Measurements from ENCODE around the gene DUSP1. TPM values are rescaled to one million over a fixed set of nuclear protein-coding genes. Genes with fewer than 3 reads are reported as not detected.

The DUSP1 gene
- total and polyA plus RNA-seq, 9 of the 15 experiments (the other 6 are each of a cell fraction or from before 2014, with no cell fraction given), result 2.1 to 14.2 (median 8.5) TPM

DNA sequence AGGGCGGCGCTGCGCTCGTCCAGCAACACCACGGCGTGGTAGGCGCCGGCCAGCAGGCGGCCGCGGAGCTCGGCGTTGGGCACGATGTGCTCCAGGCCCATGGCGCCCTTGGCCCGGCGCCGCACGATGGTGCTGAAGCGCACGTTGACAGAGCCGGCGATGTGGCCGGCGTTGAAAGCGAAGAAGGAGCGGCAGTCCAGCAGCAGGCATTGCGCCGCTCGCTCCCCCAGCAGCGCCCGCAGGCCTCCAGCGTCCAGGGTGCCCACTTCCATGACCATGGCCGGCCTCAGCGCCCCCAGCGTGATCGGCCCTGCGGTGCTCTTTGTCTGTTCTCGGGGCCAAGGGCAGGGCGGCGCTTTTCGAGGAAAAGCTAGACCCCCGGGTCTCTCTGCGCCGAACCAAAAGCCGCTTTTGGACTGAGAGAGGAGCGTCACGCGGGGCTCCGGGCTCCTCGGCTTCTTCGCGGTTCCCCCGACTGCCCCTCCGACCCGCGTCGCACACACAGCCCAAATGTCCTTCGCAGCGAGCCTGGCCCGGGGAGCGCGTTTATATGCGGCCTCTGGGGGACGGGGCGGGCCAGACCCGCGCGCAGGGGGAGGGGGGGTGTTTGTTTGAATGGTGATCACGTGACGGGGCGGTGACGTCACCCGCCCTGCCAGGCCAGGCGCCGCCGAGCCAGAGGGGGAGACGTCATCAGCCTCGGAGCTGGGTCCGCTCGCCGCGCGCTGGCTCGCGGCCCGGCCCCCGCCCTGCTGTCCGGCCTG is at the start of gene DUSP1 (continued):
- TF ChIP-seq, protein P1, sequence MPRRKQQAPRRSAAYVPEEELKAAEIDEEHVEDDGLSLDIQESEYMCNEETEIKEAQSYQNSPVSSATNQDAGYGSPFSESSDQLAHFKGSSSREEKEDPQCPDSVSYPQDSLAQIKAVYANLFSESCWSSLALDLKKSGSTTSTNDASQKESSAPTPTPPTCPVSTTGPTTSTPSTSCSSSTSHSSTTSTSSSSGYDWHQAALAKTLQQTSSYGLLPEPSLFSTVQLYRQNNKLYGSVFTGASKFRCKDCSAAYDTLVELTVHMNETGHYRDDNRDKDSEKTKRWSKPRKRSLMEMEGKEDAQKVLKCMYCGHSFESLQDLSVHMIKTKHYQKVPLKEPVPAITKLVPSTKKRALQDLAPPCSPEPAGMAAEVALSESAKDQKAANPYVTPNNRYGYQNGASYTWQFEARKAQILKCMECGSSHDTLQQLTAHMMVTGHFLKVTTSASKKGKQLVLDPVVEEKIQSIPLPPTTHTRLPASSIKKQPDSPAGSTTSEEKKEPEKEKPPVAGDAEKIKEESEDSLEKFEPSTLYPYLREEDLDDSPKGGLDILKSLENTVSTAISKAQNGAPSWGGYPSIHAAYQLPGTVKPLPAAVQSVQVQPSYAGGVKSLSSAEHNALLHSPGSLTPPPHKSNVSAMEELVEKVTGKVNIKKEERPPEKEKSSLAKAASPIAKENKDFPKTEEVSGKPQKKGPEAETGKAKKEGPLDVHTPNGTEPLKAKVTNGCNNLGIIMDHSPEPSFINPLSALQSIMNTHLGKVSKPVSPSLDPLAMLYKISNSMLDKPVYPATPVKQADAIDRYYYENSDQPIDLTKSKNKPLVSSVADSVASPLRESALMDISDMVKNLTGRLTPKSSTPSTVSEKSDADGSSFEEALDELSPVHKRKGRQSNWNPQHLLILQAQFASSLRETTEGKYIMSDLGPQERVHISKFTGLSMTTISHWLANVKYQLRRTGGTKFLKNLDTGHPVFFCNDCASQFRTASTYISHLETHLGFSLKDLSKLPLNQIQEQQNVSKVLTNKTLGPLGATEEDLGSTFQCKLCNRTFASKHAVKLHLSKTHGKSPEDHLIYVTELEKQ (CRISPR knock-in tag; IDR thresholded peaks at IDR 0.05), result no peak
- peak; percentile 76; the same call in 1 of the 2 replicates for TF ChIP-seq NFRKB (IDR thresholded peaks at IDR 0.05; ENCODE audit: low read depth)
- TF ChIP-seq WHSC1 (IDR thresholded peaks at IDR 0.05; ENCODE audit: low read length), result no peak
- TF ChIP-seq RBM39 (optimal IDR thresholded peaks at IDR 0.05; ENCODE audit: low read depth, low read length), result peak; percentile 93
- TF ChIP-seq ILK (tag; IDR thresholded peaks at IDR 0.05; ENCODE audit: borderline replicate concordance, low read depth), result no peak
- peak; percentile 83; the same call in 1 of the 2 replicates for TF ChIP-seq ZBTB1 (CRISPR knock-in tag; IDR thresholded peaks at IDR 0.05; ENCODE audit: borderline replicate concordance, low read depth)
- no peak for TF ChIP-seq KLF16 (IDR thresholded peaks at IDR 0.05)
- TF ChIP-seq, protein P2, sequence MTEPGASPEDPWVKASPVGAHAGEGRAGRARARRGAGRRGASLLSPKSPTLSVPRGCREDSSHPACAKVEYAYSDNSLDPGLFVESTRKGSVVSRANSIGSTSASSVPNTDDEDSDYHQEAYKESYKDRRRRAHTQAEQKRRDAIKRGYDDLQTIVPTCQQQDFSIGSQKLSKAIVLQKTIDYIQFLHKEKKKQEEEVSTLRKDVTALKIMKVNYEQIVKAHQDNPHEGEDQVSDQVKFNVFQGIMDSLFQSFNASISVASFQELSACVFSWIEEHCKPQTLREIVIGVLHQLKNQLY (CRISPR knock-in tag; conservative IDR thresholded peaks at IDR 0.05), result peak; percentile 47 to 80; a peak in 1 of 4 replicates
- TF ChIP-seq NELFE (IDR thresholded peaks at IDR 0.05; ENCODE audit: insufficient read depth, insufficient read length), result peak; percentile 93
- TF ChIP-seq HNRNPUL1 (IDR thresholded peaks at IDR 0.05; ENCODE audit: low read length), result no peak
- TF ChIP-seq TCF7 (IDR thresholded peaks at IDR 0.05; ENCODE audit: borderline replicate concordance), result peak; percentile 14; the same call in 1 of the 2 replicates
- TF ChIP-seq C11orf30 (IDR thresholded peaks at IDR 0.05; ENCODE audit: low read depth), result no peak
- TF ChIP-seq FOXJ3 (CRISPR knock-in tag; IDR thresholded peaks at IDR 0.05), result no peak
- TF ChIP-seq, protein P3, sequence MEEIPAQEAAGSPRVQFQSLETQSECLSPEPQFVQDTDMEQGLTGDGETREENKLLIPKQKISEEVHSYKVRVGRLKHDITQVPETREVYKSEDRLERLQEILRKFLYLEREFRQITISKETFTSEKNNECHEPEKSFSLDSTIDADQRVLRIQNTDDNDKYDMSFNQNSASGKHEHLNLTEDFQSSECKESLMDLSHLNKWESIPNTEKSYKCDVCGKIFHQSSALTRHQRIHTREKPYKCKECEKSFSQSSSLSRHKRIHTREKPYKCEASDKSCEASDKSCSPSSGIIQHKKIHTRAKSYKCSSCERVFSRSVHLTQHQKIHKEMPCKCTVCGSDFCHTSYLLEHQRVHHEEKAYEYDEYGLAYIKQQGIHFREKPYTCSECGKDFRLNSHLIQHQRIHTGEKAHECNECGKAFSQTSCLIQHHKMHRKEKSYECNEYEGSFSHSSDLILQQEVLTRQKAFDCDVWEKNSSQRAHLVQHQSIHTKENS (CRISPR knock-in tag; IDR thresholded peaks at IDR 0.05), result no peak
- TF ChIP-seq XRCC5 (IDR thresholded peaks at IDR 0.05; ENCODE audit: low read depth, low read length), result peak; percentile 17; the same call in 1 of the 2 replicates
- no peak for TF ChIP-seq SRSF9 (IDR thresholded peaks at IDR 0.05; ENCODE audit: borderline replicate concordance, low read depth, low read length)
